ENCODE measurements around the gene RNF182. TPM values are rescaled to one million over a fixed set of nuclear protein-coding genes. Genes with fewer than 3 reads are reported as not detected.

Gene RNF182
- total and polyA plus RNA-seq, 2 donors (not counting 3 experiments of a cell fraction or from before 2014, with no cell fraction given), result 0.43 to 0.93 TPM

- intact Hi-C loops (cut with micrococcal nuclease), result no loop called here
- Histone ChIP-seq H3K9me3 (replicated peaks; ENCODE audit: control insufficient read depth, insufficient read depth, low read length) (no peaks in the 10 kb centered on the region), H3K4me3 (replicated peaks in 1 of 3; ENCODE audit: insufficient read depth in 1 of 3, low read depth in 1 of 3, low read length in 3 of 3) (no peak overlapping the region), H3K79me2 (ENCODE audit: control insufficient read depth, insufficient read depth, low read length) (no peaks in the 10 kb centered on the region), H3K9me1 (replicated peaks; ENCODE audit: control insufficient read depth, extremely low read depth, insufficient read depth, low read length) (no peaks in the 10 kb centered on the region), H2AFZ (ENCODE audit: low read depth, low read length) (no peak overlapping the region), H3K9ac (replicated peaks; ENCODE audit: extremely low read depth, insufficient read depth, low read length) (no peak overlapping the region), H4K20me1 (replicated peaks; ENCODE audit: control insufficient read depth, extremely low read depth, insufficient read depth, low read length) (no peaks in the 10 kb centered on the region), H3K4me1 (ENCODE audit: control insufficient read depth, extremely low read depth, insufficient read depth, low read length) (no peaks in the 10 kb centered on the region), H3K27ac (ENCODE audit: insufficient read depth, low read depth, low read length) (no peak overlapping the region), H3K27me3 (ENCODE audit: control insufficient read depth in 2 of 2, insufficient read depth in 2 of 2, low read length in 2 of 2) (no peaks in the 10 kb centered on the region), H3K4me2 (ENCODE audit: insufficient read depth, low read length) (no peak overlapping the region), H3K36me3 (ENCODE audit: control insufficient read depth in 2 of 2, extremely low read depth in 1 of 2, insufficient read depth in 2 of 2, low read length in 2 of 2) (no peaks in the 10 kb centered on the region)
- no TSS peak for BruUV-seq (replicated peaks)
- no peak for DNase-seq (ENCODE audit: low read depth, low spot score)
- POLR2A ChIA-PET, result no interaction called here
- CTCF ChIA-PET, result interaction anchor here (1.2 to 1.8 kb wide), 2 partner anchors 15 to 38 kb away, joined by 3 to 4 read pairs; no protein-coding TSS in a partner anchor
- dilution Hi-C loops (cut with MboI; ENCODE audit: extremely low pct_ligation_motif_present, low sequenced_read_pairs), result no loop called here
- FAIRE-seq, result no peak
- TF ChIP-seq CTCF (IDR thresholded peaks at IDR 0.05; ENCODE audit: extremely low read depth in 1 of 2, insufficient read depth in 1 of 2, low read depth in 1 of 2, low read length in 2 of 2), result no peak
- no peak for TF ChIP-seq POLR2A (IDR thresholded peaks at IDR 0.05; ENCODE audit: low read depth, low read length)
- TF ChIP-seq MYC (IDR thresholded peaks at IDR 0.05; ENCODE audit: low read depth, low read length), result no peak
- no peak for TF ChIP-seq GATA2 (IDR thresholded peaks at IDR 0.05; ENCODE audit: insufficient read depth, insufficient read length, low read depth, low read length)
- no peak for TF ChIP-seq FOS (IDR thresholded peaks at IDR 0.05; ENCODE audit: borderline replicate concordance, insufficient read depth, low read length)
- TF ChIP-seq EZH2 (IDR thresholded peaks at IDR 0.05; ENCODE audit: borderline replicate concordance, low read depth, low read length, severe bottlenecking), result no peak
- TF ChIP-seq JUN (IDR thresholded peaks at IDR 0.05; ENCODE audit: borderline replicate concordance, insufficient read depth, insufficient read length, low read depth), result no peak
- TF ChIP-seq POLR2AphosphoS5 (IDR thresholded peaks at IDR 0.05; ENCODE audit: insufficient read depth, low read depth, low read length), result no peak
- TF ChIP-seq MAX (IDR thresholded peaks at IDR 0.05; ENCODE audit: insufficient read depth, insufficient read length), result no peak
Observed at GRCh38 chr6:14028631-14029030, 103.9 kb downstream of the RNF182 start.

All from endothelial cell of umbilical vein (primary cell).